Adrenal gland (tissue), 5 donors: ENCODE measurements around the gene HIRA.

Experiments
- CTCF ChIP-seq, 6 experiments: fragments of 450-650 bp in 4 of 6; fragments of 200-600 bp in 2 of 6; sonication (generic) in 1 of 6; IDR thresholded peaks; 1 replicate in 5 of 6; 2 replicates in 1 of 6; pipeline versions ENCODE4 v1.5.1 to v1.8.0; 2016 to 2021; ENCODE audit warnings: antibody characterized with exemption in 6 of 6, mild to moderate bottlenecking in 2 of 6, moderate library complexity in 1 of 6
- POLR2A ChIP-seq, 2 donors: fragments of 450-650 bp; IDR thresholded peaks; one replicate each; pipeline ENCODE4 v1.6.1; 2017; ENCODE audit warnings: antibody characterized with exemption in 2 of 2, mild to moderate bottlenecking in 2 of 2, moderate library complexity in 1 of 2
- donor health status: DM: no; HTN: no; CAD: no.

GRCh38 chr22:19410941-19411689 is 20.4 kb downstream of the HIRA start:
- TF ChIP-seq POLR2A (IDR thresholded peaks at IDR 0.05) (no peak), CTCF (IDR thresholded peaks at IDR 0.05) (no peak)
